Sigmoid colon (tissue), 7 donors: ENCODE data around the gene CFTR. TPM values are rescaled to one million over a fixed set of nuclear protein-coding genes. Genes with fewer than 3 reads are reported as not detected.

Experiments used
- DNase-seq: peaks from one replicate; pipeline ENCODE4 v3.0.0-alpha.2; 2019
- H3K27ac ChIP-seq, 4 donors: fragments of 200-600 bp; sonication (generic); one replicate each; pipeline ENCODE4 v1.5.1; 2016 to 2019; ENCODE audit warnings: mild to moderate bottlenecking in 1 of 4
- H3K27me3 ChIP-seq, 3 donors: fragments of 200-600 bp; sonication (generic); one replicate each; pipeline ENCODE4 v1.5.1; 2019; ENCODE audit warnings: mild to moderate bottlenecking in 1 of 3
- H3K36me3 ChIP-seq, 4 donors: fragments of 200-600 bp; sonication (generic); one replicate each; pipeline ENCODE4 v1.5.1; 2016 to 2019
- H3K4me1 ChIP-seq, 4 donors: fragments of 200-600 bp; sonication (generic); one replicate each; pipeline ENCODE4 v1.5.1; 2017 to 2019
- H3K4me3 ChIP-seq, 4 donors: fragments of 200-600 bp; sonication (generic); one replicate each; pipeline ENCODE4 v1.5.1; 2017 to 2019; ENCODE audit warnings: mild to moderate bottlenecking in 2 of 4, moderate library complexity in 1 of 4
- H3K9me3 ChIP-seq, 4 donors: fragments of 200-600 bp in 3 of 4; sonication (generic) in 3 of 4; one replicate each; pipeline versions ENCODE4 v1.5.1 to v1.6.1; 2013 to 2019
- EP300 ChIP-seq, 4 donors: sonication (generic); formaldehyde crosslinking; IDR thresholded peaks; one replicate each; pipeline ENCODE4 v1.6.1; 2017; ENCODE audit warnings: antibody characterized with exemption in 4 of 4
- POLR2A ChIP-seq, 2 donors: fragments of 450-650 bp; IDR thresholded peaks; one replicate each; pipeline ENCODE4 v1.6.1; 2016; ENCODE audit warnings: antibody characterized with exemption in 2 of 2, mild to moderate bottlenecking in 2 of 2, moderate library complexity in 2 of 2
- POLR2AphosphoS5 ChIP-seq, 4 donors: sonication (generic); formaldehyde crosslinking; IDR thresholded peaks; one replicate each; pipeline ENCODE4 v1.6.1; 2017; ENCODE audit warnings: antibody characterized with exemption in 4 of 4
- WGBS, 2 donors: extraction: QIAGEN DNeasy Blood & Tissue Kit; methylation state at CpG; one replicate each; pipeline ENCODE4 v1.1.7; 2013; 5-methylcytosine and 5-hydroxymethylcytosine counted together
- intact Hi-C: fragments of 100-400 bp; cut with DNase I; formaldehyde crosslinking; loops from one replicate; pipeline ENCODE4 v1.15.1; 2023
- polyA plus RNA-seq, 3 donors: library from polyadenylated mRNA; stranded (reverse); fragments of 200-250 nt; gene quantifications; one replicate each; pipeline ENCODE4 v1.2.3, GENCODE V29; 2013
- total RNA-seq, 4 donors: library from RNA; depleted of rRNA; stranded (reverse); fragments of >200 nt; gene quantifications; one replicate each; pipeline ENCODE4 v1.1.0, GENCODE V29; 2016
- TF ChIP-seq, protein P1 (sequence below), 4 experiments: fragments of 450-650 bp in 3 of 4; fragments of 200-600 bp in 1 of 4; IDR thresholded peaks; one replicate each; pipeline ENCODE4 v1.5.1; 2016 to 2019; ENCODE audit warnings: antibody characterized with exemption in 4 of 4, mild to moderate bottlenecking in 3 of 4, moderate library complexity in 2 of 4
- donor health status: healthy with polysubstance abuse.
- donor health status: Bipolar disorder and iron deficiency.
- donor health status: healthy.

Gene CFTR
- total and polyA plus RNA-seq, 7 donors: under 0.01 to 39.9 (median 3.4) TPM; not detected in 1

DNA sequence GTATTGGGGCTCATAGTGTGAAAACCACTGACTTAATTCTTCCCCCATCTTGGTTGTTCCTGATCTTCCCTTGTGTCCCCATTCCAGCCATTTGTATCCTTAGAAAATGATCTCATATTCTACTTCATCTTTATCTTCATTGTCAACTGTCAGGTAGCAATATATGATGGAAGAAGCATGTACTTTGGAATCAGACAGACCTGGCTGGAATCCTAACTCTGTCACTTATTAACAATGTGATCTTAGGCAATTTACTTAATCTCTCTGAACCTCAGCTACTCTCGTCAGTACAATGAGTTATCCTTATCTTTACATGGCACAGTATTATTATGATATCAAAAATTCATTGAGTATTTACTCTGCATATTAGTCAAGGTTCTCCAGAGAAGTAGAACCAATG lies 10.1 kb downstream of the CFTR start:
- intact Hi-C loops: loop anchor here (10.0 kb wide), 1 partner anchor 65 kb away; no protein-coding TSS in a partner anchor
- no peaks in the 10 kb centered on the region for H3K9me3 ChIP-seq
- no peaks in the 10 kb centered on the region for H3K36me3 ChIP-seq
- H3K4me1 ChIP-seq: peaks cover 0 to 2% (median 0%) of the 10 kb centered on the region in 4 donors
- H3K27ac ChIP-seq: no peak overlapping the region
- no peaks in the 10 kb centered on the region for H3K27me3 ChIP-seq
- TF ChIP-seq POLR2A (IDR thresholded peaks at IDR 0.05): no peak
- TF ChIP-seq, protein P1, sequence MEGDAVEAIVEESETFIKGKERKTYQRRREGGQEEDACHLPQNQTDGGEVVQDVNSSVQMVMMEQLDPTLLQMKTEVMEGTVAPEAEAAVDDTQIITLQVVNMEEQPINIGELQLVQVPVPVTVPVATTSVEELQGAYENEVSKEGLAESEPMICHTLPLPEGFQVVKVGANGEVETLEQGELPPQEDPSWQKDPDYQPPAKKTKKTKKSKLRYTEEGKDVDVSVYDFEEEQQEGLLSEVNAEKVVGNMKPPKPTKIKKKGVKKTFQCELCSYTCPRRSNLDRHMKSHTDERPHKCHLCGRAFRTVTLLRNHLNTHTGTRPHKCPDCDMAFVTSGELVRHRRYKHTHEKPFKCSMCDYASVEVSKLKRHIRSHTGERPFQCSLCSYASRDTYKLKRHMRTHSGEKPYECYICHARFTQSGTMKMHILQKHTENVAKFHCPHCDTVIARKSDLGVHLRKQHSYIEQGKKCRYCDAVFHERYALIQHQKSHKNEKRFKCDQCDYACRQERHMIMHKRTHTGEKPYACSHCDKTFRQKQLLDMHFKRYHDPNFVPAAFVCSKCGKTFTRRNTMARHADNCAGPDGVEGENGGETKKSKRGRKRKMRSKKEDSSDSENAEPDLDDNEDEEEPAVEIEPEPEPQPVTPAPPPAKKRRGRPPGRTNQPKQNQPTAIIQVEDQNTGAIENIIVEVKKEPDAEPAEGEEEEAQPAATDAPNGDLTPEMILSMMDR (IDR thresholded peaks at IDR 0.05): no peak
- TF ChIP-seq POLR2AphosphoS5 (IDR thresholded peaks at IDR 0.05): no peak
- TF ChIP-seq EP300 (IDR thresholded peaks at IDR 0.05): no peak
- WGBS, 2 donors: 7 to 60% methylated on average over 1 of the region's 1 CpG
- H3K4me3 ChIP-seq: no peak overlapping the region
- no peak for DNase-seq

DNA sequence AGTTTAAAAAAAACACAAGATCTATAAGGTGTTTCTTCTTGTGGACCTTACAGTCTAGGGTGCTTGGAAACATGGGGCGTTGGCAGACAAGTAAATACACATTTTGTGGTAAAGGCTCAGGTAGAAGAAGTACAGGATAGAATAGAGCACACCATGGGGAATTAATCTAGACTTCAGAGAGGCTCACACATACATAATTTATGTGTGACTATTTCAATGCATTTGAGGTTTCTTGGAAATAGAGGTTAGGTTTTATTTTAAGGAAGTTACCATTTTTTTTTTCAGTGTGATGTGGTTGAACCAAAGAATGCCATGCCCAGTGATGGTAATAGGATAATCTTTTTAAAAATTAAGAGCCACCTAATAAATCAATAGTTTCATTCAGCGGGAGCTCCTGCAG lies 12.8 kb downstream of the CFTR start:
- no peaks in the 10 kb centered on the region for H3K36me3 ChIP-seq
- peaks cover 0 to 6% (median 0%) of the 10 kb centered on the region in 4 donors for H3K4me1 ChIP-seq
- WGBS, 2 donors: 48 to 69% methylated on average over 2 of the region's 2 CpGs
- H3K27me3 ChIP-seq: no peaks in the 10 kb centered on the region
- no peak overlapping the region for H3K4me3 ChIP-seq
- intact Hi-C loops: loop anchor here (10.0 kb wide), 1 partner anchor 62 kb away; no protein-coding TSS in a partner anchor
- H3K9me3 ChIP-seq: no peaks in the 10 kb centered on the region
- DNase-seq: no peak
- TF ChIP-seq EP300 (IDR thresholded peaks at IDR 0.05) (no peak), POLR2A (IDR thresholded peaks at IDR 0.05) (no peak), POLR2AphosphoS5 (IDR thresholded peaks at IDR 0.05) (no peak)
- TF ChIP-seq, protein P1 (IDR thresholded peaks at IDR 0.05): no peak
- H3K27ac ChIP-seq: no peak overlapping the region

DNA sequence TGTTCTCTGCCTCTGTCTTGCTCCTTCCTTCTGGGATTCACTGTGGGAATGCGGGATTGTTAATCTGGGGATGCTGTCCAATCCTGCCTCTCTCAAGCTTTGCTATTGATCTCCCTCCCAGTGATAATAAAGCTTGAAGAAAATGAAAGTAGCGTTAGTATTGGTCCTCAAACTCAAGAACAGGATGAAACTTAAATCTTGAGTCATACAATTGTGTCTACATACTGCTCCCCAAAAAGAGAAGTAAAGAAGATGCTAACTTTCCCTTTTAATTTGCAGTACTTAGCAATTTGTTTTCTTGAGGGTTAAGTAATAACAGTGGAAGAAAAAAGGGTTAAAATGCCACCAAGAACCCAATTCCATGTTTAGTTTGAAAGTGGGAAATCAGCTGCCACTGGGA lies 13.6 kb downstream of the CFTR start:
- Histone ChIP-seq H3K36me3 (no peaks in the 10 kb centered on the region), H3K9me3 (no peaks in the 10 kb centered on the region), H3K27ac (no peak overlapping the region), H3K4me1 (peaks cover 0 to 6% (median 0%) of the 10 kb centered on the region in 4 donors), H3K27me3 (no peaks in the 10 kb centered on the region), H3K4me3 (no peak overlapping the region)
- DNase-seq: no peak
- intact Hi-C loops: loop anchor here (10.0 kb wide), 1 partner anchor 61 kb away; no protein-coding TSS in a partner anchor
- no peak for TF ChIP-seq POLR2AphosphoS5 (IDR thresholded peaks at IDR 0.05)
- TF ChIP-seq POLR2A (IDR thresholded peaks at IDR 0.05): no peak
- no peak for TF ChIP-seq EP300 (IDR thresholded peaks at IDR 0.05)
- TF ChIP-seq, protein P1 (IDR thresholded peaks at IDR 0.05): no peak
- 78 to 81% methylated on average over 2 of the region's 2 CpGs for WGBS, 2 donors

DNA sequence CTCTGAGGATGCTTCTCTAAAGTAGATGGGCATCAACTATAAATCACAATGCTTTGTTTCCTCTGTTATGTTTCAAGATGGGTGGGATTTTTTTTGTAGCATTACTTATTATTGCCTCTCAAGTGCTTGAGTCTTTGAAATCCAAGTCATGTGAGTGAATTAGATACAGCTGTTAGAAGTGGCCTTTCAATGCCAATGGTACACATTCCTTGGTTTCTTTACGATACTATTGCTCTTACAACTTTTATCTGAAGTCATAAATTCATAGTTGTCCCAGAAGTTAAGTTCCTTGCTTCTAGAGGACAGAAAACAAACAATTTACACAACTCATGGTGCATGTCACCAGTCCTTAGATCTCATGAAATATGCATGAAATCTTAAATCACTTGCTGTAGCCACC lies 15.5 kb downstream of the CFTR start:
- no peak overlapping the region for H3K27ac ChIP-seq
- H3K27me3 ChIP-seq: no peaks in the 10 kb centered on the region
- H3K4me3 ChIP-seq: no peak overlapping the region
- no peak for DNase-seq
- TF ChIP-seq, protein P1 (IDR thresholded peaks at IDR 0.05): no peak
- TF ChIP-seq POLR2AphosphoS5 (IDR thresholded peaks at IDR 0.05): no peak
- TF ChIP-seq POLR2A (IDR thresholded peaks at IDR 0.05): no peak
- TF ChIP-seq EP300 (IDR thresholded peaks at IDR 0.05): no peak
- intact Hi-C loops: loop anchor here (10.0 kb wide), 1 partner anchor 59 kb away; no protein-coding TSS in a partner anchor
- WGBS, 2 donors: 7 to 50% methylated on average over 1 of the region's 1 CpG
- no peaks in the 10 kb centered on the region for H3K36me3 ChIP-seq
- peaks cover 0 to 6% (median 0%) of the 10 kb centered on the region in 4 donors for H3K4me1 ChIP-seq
- no peaks in the 10 kb centered on the region for H3K9me3 ChIP-seq

DNA sequence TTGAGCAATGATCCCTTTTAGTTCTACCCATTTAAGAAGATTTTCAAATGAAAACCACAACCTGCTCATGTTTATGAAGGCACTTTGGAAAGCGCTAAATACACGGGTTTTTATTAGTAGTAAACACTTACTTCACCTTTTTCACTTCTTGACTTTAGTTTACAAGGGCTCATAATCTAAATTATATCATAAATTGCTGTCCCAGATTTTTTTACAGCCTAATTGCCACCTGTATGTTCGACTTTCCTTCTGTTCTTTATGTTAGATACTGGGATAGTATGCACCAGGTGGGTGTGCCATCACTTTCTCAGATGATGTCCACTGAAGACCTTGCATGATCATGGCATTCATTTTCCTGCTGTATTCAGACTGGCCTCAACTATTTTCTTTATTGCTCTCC lies 22.5 kb downstream of the CFTR start:
- TF ChIP-seq POLR2A (IDR thresholded peaks at IDR 0.05) (no peak), POLR2AphosphoS5 (IDR thresholded peaks at IDR 0.05) (no peak), EP300 (IDR thresholded peaks at IDR 0.05) (no peak)
- TF ChIP-seq, protein P1 (IDR thresholded peaks at IDR 0.05): no peak
- Histone ChIP-seq H3K27ac (no peak overlapping the region), H3K9me3 (no peaks in the 10 kb centered on the region), H3K4me1 (no peaks in the 10 kb centered on the region), H3K36me3 (no peaks in the 10 kb centered on the region), H3K4me3 (no peak overlapping the region), H3K27me3 (no peaks in the 10 kb centered on the region)
- no peak for DNase-seq
- WGBS, 2 donors: 14 to 58% methylated on average over 3 of the region's 3 CpGs
- intact Hi-C loops: no loop called here
